Measurements from ENCODE around the gene LCN1. TPM values are rescaled to one million over a fixed set of nuclear protein-coding genes. Genes with fewer than 3 reads are reported as not detected.

Gene LCN1
- total RNA-seq, 4 donors from 2014 or later = not detected

- 96% methylated on average over 5 of the region's 25 CpGs; no CpG with 5 or more reads in 1 of the 2 donors for WGBS, 2 donors (ENCODE audit: low coverage in 1 of 2)
- ATAC-seq = no peak
- Histone ChIP-seq H3K27ac (no peak overlapping the region), H3K36me3 (peaks cover 0 to 67% of the 10 kb centered on the region in 2 donors), H3K4me1 (peaks cover 0 to 12% (median 6%) of the 10 kb centered on the region in 3 donors), H3K9me3 (no peaks in the 10 kb centered on the region), H3K27me3 (no peaks in the 10 kb centered on the region), H3K4me3 (no peak overlapping the region)
- no peak for TF ChIP-seq POLR2AphosphoS5 (IDR thresholded peaks at IDR 0.05)
- TF ChIP-seq EP300 (IDR thresholded peaks at IDR 0.05) = no peak
- TF ChIP-seq POLR2A (IDR thresholded peaks at IDR 0.05) = no peak
- no peak for TF ChIP-seq CTCF (IDR thresholded peaks at IDR 0.05)
Observed at GRCh38 chr9:135485385-135485784, 35.9 kb upstream of the LCN1 start.

DNA sequence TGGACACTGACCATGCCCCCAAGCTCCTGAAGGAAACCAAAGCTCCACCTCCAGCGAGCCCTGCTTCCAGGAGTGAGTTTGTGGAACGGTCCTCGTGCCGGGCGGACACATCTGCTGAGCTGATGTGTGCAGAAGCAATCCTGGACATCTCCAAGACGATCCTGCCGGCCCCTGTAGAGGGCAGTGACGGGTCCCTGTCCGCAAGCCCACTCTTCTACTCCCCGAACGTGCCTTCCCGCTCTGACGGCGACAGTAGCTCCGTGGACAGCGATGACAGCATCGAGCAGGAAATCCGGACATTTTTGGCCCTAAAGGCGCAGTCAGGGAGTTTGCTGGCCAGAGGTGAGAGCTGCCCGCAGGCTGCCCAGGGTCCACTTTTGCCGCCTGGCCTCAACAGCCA lies 35.4 kb upstream of the LCN1 start:
- TF ChIP-seq CTCF (IDR thresholded peaks at IDR 0.05) (no peak), POLR2A (IDR thresholded peaks at IDR 0.05) (no peak), POLR2AphosphoS5 (IDR thresholded peaks at IDR 0.05) (no peak), EP300 (IDR thresholded peaks at IDR 0.05) (no peak)
- no peaks in the 10 kb centered on the region for H3K9me3 ChIP-seq
- no peaks in the 10 kb centered on the region for H3K27me3 ChIP-seq
- WGBS, 2 donors (ENCODE audit: low coverage in 1 of 2) = 94% methylated on average over 6 of the region's 21 CpGs; no CpG with 5 or more reads in 1 of the 2 donors
- no peak overlapping the region for H3K4me3 ChIP-seq
- no peak for ATAC-seq
- H3K4me1 ChIP-seq = peaks cover 0 to 8% (median 2%) of the 10 kb centered on the region in 3 donors
- H3K36me3 ChIP-seq = peaks cover 0 to 69% of the 10 kb centered on the region in 2 donors
- H3K27ac ChIP-seq = no peak overlapping the region

- Histone ChIP-seq H3K27ac (no peak overlapping the region), H3K27me3 (no peaks in the 10 kb centered on the region), H3K4me1 (peaks cover 0 to 2% (median 0%) of the 10 kb centered on the region in 3 donors), H3K4me3 (no peak overlapping the region), H3K36me3 (peaks cover 0 to 75% of the 10 kb centered on the region in 2 donors), H3K9me3 (no peaks in the 10 kb centered on the region)
- no peak for ATAC-seq
- no peak for TF ChIP-seq POLR2AphosphoS5 (IDR thresholded peaks at IDR 0.05)
- TF ChIP-seq EP300 (IDR thresholded peaks at IDR 0.05) = no peak
- no peak for TF ChIP-seq POLR2A (IDR thresholded peaks at IDR 0.05)
- TF ChIP-seq CTCF (IDR thresholded peaks at IDR 0.05) = no peak
- WGBS, 2 donors (ENCODE audit: low coverage in 1 of 2) = 91 to 94% methylated on average over 5 to 8 of the region's 33 CpGs
Observed at GRCh38 chr9:135486267-135487065, 34.8 kb upstream of the LCN1 start.

DNA sequence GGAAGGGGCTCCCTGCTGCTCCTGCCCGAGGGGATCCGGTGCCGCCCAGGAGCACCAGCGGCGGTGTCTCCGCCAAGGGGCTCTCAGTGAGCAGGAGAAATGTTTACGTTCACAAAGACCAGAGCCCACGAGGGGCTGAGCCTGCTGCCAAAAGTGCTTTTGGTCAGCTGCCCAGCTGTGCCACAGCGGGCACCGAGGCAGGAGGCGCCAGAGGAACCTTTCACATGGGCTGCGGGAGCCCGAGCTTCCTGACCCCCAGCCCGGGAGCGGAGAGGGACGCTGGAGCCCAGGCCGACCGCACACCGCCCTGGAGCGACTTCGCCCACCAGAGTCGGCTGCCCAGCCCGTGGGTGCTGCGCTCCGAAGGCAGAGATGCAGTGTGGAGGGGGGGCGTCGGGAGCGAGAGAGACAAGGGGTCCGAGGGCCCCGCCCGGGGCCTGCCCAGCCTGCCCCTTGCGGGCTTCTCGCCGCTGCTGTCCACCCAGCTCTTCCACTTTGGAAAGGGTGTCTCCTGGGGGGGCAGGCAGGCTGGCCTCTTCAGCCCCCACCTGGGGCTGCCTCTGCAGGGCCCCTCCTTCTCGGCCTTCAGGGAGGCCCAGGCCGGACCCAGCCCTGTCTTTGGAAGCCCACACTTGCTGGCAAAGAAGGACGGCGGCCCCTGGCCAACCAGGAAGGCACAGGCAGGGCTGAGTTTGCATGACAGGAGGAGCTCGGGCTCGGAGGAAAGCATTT lies 33.8 kb upstream of the LCN1 start:
- Histone ChIP-seq H3K27ac (no peak overlapping the region), H3K36me3 (peaks cover 0 to 76% of the 10 kb centered on the region in 2 donors), H3K4me3 (no peak overlapping the region), H3K4me1 (no peaks in the 10 kb centered on the region), H3K9me3 (no peaks in the 10 kb centered on the region), H3K27me3 (no peaks in the 10 kb centered on the region)
- ATAC-seq = no peak
- TF ChIP-seq POLR2AphosphoS5 (IDR thresholded peaks at IDR 0.05) (no peak), EP300 (IDR thresholded peaks at IDR 0.05) (no peak), CTCF (IDR thresholded peaks at IDR 0.05) (no peak), POLR2A (IDR thresholded peaks at IDR 0.05) (no peak)
- WGBS, 2 donors (ENCODE audit: low coverage in 1 of 2) = 40% methylated on average over 1 of the region's 40 CpGs; no CpG with 5 or more reads in 1 of the 2 donors

Measured in gastroesophageal sphincter (tissue), 4 donors.